Stimulated activated CD8-positive, alpha-beta memory T cell treated with anti-CD3 and anti-CD28 coated beads, Interleukin-12 subunit alpha, Interleukin-12 subunit beta, amount 100 ng/mL, for 1 hour (primary cell): Measurements from ENCODE around the gene AFAP1L1.
A peak's percentile ranks its signal among the peaks of the same experiment; 100 is the strongest.

ENCODE experiments used
- DNase-seq: peaks from one replicate; pipeline ENCODE4 v3.0.0-alpha.2; 2020; ENCODE audit warnings: low read depth

Gene AFAP1L1

DNA sequence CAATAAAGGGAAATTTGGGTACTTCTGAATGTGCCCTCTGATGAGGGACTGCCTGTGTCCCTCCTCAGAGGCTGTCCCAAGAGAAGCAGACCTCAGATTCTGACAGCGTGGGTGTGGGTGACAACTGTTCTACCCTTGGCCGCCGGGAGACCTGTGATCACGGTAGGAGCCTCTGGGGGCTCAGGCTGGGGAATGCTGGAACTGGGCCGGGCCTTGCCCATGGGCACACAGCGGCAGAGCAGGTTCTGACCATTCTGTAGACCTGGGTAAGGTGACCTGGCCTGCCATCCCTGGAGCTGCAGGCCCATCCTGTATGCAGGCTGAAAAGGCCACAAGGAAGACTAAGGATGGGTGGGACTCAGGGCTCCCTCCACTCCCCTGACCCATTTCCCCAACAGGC, 44.1 kb downstream of the AFAP1L1 start:
- no peak for DNase-seq

DNA sequence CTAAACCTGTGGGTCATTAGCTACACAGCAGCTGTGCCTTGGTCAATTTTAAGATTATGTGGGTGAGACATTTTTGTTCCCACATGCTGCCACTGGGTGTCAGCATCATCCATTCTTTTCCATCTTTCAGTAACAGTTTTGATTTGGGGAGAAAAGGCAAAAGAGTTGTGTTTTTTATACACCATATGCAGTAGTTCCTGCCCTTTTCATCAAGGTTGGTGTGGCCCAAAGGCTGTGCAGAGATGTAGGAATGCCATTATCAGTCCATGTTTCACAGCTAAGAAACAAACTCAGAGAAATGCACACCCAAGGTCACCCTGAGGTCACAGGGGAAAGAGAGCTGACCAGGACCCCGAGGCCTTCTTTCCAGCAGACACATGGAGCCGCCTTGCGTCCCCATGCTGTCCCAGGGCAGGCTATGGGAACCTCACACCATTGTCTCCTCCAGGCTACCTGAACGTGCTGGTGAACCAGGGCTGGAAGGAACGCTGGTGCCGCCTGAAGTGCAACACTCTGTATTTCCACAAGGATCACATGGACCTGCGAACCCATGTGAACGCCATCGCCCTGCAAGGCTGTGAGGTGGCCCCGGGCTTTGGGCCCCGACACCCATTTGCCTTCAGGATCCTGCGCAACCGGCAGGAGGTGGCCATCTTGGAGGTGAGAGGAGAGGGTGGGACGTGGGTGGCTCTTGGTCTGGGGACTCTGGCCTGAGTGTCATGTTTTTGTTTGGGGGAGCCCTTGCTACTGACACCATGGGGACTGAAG, 45.8 kb downstream of the AFAP1L1 start:
- DNase-seq = peak; percentile 7

DNA sequence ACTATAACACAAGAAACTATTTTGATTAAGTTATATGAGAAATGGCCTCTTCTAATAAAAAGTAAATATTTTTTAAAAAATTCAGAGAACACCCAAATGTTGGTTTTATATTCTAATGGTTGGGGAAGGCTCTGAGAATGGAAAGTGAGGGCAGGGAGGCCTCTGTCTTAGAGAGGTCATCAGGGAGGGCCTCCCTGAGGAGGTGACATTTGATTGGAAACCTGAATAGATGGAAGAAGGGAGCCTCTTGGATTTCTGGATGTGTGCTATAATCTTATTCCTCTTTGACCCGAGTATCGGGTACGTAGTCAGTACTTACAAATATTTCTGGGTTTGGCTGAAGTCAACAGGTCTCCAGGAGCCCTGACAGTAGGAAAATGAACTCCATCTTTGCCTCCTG, 47.5 kb downstream of the AFAP1L1 start:
- no peak for DNase-seq

DNA sequence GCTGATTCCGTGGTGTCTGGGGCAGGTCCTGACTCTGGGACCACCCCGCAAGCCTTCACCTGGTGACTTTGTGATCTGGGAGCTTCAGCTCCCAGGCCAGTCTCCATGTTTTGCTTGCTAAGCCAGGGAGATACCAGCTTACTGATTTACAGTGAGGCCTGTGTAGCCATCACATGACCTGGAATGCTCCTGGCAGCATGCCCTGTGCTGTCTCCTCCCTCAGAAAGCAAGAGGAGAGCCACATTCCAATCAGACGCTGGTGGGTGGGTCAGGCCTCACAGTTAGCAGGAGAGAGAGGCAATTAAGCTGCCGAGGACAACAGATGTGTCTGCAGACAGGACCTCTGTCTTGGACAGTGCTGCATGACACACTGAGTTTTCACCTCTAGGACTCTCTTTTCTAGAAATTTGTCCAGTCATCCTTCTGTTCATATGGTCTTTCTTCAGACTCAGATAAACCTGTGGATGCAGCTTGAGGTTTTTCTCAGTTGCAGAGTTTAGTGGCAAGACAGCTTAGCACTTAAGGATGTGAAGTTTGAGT, 49.2 kb downstream of the AFAP1L1 start:
- DNase-seq = no peak

DNA sequence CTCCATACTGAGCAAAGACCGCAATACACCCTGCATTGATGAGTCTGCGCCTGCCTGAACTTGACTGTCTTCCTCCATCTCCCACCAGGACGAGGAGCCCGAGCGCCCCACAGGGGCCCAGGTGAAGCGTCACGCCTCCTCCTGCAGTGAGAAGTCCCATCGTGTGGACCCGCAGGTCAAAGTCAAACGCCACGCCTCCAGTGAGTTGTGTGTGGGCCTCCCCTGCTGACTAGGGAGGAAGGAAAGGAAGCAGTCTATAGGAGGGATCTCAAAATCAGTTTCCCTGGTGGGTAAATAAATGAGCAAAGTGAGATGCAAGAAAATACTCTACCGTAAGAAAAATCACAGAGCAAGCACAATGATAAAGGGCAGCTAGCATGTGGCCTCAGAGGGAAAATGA, 50.9 kb downstream of the AFAP1L1 start:
- DNase-seq = no peak

DNA sequence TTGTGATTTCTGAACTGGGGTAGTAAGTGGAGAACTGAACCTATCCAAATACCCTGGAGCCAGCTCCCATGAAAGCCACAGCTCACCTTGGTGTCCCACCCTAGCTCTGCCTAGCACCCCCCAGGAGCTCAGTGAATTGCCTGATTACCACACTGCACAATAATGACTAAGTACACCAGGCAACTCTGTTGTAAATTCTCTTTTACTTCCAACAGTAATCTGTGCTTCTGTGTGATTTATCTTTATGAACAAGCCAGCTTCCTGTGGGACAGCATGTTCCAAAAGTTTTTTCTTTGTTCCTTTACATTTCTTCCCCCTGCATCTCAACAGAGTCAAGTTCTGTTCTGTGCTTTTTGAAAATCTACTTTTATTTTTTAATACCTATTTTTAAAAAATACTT, 51.6 kb downstream of the AFAP1L1 start:
- DNase-seq = no peak

DNA sequence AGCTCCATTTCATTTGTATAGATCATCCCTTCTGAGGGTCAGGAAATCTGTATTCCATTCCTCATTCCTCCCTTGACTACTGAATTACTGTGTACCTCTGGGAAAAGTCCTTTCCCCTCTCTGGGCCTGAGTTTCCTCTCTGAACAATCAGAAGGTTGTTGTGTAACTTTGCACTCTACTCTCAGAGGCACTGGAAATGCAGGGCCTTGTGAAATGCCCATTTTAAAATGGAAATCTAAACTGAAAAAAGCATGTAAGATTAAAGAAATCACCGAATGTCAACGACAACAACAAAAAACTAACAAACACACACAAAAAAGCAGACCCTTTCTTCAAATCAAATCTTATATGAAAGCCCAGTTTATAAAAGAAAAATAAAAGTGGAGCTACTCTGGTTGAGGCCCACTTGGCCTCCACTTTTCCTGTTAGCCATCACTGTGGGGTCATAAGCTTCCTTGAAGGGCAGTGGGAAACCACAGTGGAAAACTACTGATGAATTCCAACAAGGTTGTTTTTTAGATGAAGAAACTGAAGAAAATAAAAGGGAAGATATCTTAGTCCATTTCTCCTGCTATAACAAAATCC, 52.1 kb downstream of the AFAP1L1 start:
- no peak for DNase-seq

DNA sequence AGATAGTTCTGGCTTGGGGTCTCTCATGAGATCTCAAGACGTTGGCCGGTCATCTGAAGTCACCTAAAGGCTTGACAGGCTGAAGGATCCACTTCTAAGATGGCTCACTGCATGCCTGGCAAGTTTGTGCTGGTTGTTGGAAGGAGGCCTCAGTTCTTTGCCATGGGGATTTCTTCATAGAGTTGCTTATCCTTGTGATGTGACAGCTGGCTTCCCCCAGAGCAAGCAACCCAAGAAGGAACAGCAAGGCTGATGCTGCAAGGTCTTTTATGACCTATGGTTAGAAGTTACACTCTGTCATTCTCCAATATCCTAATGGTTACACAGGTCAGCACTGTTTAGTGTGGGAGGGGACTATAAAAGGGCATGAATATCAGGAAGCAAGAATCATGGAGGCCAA, 53.0 kb downstream of the AFAP1L1 start:
- DNase-seq = no peak

DNA sequence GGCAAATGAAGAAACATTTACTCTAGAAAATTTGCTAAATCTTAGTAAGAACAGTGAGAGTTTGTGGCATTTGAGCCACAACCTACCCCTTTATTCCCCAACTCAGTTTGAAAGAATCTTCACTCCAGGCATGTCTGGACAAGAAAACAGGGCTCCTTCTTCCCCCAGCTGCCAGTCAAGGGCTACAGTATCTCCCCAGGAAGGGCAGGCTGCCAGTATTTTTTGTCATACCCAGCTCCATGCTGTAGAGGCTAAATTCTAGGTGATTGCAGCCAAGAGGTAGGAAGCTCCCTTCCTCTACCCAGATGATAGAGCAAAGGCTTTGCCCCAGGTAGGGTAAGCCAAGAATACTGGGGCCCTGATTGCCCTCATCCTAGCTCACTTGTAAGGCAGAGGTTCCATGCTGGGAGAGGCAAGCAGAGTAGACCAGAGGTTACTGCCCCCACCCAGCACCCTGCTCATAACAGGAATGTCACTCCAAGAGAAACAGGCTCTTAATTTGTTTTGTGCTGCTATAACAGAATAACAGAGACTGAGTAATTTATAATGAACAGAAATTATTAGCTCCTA, 53.6 kb downstream of the AFAP1L1 start:
- no peak for DNase-seq

DNA sequence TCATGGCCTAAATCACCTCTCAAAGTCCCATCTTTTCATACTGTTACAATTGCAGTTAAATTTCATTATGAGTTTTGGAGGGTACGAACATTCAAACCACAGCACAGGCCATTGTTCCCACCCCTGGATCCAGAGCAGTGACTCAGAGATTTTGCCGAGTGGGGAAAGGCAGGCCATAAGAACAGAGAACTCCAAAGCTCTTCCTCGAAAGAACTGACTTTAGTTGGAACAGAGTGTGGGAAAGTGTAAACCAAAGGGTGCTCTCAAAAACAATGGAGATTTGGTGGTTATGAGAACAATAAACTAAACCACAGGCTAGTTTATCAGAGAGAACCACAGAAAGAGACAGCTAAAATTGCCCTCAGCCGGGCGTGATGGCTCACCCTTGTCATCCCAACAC, 54.2 kb downstream of the AFAP1L1 start:
- no peak for DNase-seq

DNA sequence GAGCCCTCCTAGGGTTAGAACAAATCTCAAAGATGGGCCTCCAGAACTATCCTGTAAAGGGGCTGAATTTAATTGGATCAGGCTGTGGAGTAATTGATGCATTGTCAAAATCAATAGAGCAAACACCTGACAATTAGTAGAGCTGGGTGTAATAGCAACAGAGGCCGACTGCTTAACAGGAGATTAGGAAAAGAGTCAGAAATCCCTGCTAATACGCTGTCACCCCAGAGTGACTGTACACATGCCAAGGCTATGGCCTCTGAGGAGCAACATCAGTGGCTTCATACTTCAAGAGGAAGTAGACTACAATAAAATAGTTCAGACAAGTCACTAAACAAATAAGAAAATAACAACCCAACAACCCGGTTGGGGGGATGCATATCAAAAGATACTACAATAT, 55.0 kb downstream of the AFAP1L1 start:
- no peak for DNase-seq

DNA sequence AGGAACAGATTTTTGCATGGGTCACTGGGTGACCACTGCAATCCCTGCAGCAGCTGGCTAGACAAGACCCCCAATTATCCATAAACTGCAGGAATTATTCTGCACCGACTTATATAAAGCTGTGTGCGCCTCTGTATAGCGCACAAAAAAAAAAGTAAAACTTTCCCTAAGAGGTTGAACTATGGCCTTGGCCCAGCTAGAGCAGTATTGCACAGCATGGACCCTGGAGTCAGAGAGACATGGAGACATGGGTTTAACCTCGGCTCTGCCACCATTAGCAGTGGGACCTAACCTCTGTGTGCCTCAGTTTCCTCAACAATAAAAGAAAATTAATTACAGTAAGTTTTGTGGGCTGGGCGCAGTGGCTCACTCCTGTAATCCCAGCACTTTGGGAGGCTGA, 56.5 kb downstream of the AFAP1L1 start:
- no peak for DNase-seq

DNA sequence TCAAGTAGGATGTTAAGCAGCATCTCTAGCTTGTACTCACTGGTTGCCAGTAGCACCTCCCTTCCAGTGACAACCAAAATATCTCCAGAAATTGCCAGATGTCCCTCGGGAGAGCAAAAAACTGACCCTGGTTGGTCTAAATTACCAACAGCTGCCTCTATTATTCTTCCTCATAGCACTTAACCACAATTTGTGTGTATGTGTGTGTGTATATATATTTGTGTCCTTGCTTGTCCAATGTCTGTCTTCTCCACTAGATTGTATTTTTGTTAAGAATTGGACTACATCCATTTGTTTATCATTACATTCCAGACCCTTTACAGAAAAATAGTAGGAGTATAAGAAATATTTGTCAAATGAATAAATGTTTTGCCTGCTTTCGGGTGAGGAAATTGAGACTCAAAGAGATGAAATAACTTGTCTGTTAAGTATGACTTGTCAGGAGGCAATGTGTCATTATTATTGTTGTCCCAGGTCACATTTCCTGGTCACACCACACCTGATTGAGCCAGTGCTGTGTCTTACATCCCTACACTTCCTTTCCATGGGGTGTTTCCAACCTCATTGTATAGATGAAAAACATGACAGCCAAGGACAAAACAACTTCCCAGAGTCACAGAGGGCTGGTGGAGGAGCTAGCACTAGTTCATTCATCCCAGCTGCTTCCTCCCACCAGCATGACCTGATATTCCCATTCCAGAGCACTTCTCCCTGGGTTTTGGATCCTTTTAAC, 62.2 kb downstream of the AFAP1L1 start:
- no peak for DNase-seq

DNA sequence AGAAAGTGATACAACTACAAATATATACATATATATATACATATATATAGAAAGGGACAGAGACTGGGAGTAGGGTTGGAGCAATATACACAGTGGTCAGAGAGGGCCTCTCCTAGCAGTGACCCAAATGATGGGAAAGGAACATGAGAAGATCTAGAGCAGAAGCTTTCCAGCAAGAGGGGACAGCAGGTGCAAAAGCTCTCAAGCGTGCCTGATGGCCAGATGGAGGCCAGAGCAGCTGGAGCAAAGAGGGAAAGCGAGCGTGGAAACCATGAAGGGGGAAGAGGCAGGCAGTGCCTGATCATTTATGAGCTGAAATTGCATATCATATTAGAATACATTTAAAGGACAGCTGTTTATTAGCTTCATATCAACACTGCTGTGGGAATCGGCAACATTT, 66.1 kb downstream of the AFAP1L1 start:
- no peak for DNase-seq

DNA sequence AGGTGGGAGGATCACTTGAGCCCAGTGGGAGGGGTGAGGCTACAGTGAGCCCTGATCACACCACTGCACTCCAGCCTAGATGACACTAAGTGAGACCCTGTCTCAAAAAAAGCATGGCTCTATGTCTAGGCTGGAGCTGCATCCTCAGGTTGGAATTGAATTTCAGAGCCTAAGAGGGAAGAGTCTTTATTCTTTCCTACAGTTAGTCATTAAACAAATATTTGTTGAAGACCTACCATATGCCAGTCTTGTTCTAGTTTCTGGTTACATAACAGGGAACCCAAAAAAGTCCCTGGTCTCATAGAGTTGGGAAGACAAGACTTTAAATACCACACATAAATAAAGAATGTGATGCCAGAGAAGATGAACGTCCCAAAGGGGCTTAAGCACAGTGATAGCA, 66.7 kb downstream of the AFAP1L1 start:
- DNase-seq = no peak

DNA sequence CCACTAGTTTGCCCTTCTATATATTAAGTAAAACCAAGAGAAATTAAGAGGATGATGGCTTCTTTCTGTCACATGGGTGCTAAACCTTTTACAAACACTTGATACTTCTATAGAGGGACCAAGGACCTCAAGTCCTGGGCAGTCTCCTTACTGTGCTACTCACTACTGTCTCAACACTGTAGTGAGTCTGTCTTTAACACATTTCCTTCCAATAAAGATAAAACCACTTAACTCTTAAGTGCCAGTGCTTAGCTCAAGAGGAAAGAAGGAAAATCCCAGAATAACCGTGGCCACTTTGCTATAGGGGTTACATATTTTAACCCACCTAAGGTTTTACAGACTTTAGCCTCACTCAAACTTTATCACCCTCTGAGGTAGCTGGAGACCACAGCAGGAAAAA, 69.3 kb downstream of the AFAP1L1 start:
- DNase-seq = no peak

DNA sequence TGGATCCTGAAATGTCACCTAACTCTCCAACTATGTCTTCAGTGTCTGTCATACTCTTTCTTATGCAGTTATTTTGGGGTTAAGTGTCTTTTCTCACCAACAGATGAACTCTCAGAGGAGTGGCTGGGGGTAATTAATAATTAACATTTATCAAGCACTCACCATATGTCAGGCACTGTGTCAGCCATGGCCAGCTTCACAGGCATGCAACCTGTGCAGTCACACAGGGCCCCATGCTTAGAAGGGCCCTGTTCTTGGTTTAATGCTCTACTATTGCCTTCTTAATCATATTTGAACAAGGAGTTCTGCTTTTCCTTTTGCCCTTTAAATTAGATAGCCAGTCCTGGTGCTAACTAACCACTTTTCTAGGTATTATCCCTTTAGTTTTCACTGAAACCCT, 70.2 kb downstream of the AFAP1L1 start:
- no peak for DNase-seq

DNA sequence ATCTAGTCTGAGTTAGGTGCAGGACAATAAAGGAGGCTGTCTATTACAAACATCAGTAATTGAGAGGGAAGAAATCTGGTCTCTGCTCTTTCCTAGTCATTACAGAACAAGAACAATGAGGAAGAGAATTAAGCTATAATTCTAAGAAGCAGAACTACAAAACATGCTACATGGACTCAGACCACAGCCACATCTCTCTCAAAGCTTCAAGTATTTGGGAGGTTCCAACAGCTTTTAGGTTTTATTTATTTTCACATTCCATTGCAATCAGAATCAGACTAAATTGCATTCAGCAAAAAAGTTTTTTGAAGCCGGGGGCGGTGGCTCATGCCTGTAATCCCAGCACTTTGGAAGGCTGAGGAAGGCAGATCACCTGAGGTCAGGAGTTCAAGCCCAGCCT, 72.5 kb downstream of the AFAP1L1 start:
- DNase-seq = no peak

DNA sequence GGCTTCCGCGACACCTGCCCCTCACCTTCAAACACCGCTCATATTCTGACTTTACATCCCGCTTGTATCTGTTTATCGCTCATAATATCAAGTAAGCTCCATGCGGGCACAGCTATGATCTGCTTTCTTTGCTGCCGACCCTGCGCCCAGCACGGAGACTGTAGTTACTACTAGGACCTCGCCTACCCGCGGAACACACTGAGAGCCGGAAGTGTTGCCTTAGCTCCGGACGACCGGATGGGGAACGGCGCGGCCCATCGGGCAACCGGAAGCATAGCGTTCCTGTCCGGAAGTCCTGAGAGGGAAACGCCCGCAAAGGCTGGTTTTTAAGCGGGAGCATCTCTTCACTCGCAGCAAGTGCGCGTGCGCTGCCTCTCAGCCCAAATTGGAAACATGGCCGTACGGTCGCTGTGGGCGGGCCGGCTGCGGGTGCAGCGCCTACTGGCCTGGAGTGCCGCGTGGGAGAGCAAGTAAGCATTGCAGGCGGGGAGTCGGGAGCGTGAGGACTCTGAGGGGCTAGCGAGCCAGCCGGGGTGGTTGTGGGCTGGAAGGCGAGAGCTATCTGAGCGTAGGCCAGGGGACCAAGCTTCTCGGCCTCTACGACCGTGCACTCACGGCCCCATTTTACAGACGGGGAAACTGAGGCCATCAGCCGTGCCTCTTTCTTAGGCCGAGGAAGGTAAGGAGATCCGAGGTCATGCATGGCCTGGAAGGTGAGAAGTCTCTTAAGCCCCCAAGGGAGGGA, 73.7 kb downstream of the AFAP1L1 start, which contains the start of gene GRPEL2:
Gene GRPEL2, plus strand, starts transcription at position 353 of the 745 bp plus-strand sequence. Its CDS starts 41 bp downstream, at position 394.
- peak; percentile 76 for DNase-seq

DNA sequence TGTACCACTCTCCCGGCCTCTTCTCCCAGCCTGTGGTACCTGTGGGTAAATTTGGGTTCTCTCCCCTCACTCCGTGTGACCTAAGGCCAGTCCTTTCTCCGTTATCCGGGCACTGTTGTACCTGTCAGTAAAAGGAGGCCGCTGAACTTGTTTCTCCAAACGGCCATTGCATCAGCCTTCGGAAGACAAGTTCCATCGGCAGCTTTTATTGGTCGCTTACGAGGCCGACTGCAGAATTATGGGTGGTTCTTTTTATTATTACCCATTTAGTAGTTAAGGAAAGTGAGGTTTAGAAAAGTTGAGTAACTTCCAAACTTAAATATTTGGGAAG, 74.2 kb downstream of the AFAP1L1 start:
- DNase-seq = no peak

DNA sequence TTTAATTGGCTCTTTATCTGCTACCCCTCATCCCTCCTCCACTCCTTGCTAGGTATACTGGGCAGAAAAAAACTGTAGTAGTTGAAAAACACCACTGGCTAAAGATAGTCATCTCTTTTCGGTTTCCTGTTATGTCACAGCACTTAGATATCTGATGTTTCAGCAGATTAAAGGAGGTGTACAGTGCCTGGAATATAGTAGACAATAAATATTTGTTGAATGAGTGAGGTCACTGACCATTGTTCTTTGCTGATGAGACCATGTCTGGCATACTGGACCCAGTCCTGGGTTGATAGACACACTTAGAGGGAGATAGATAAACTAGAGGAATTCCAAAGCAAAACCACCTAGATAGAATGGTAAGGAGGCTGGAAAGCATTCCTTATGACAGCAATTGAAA, 76.9 kb downstream of the AFAP1L1 start:
- DNase-seq = no peak

DNA sequence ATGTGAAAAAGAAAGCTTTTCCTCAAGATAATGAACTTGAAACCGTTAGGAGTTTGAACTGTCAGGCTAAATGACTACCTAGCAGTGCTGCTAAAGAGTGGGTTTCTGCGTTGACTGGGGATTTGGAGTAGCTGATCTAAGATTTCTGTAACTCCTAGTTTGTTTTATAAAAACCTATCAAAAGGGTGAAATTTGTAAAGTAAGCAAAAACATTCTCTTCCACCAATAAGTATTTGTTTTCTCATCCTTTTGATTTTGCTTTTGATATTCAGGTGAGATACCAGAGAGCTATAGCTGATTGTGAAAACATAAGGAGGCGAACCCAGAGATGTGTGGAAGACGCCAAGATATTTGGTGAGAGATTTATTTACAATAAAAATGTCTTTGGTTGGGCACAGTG, 77.7 kb downstream of the AFAP1L1 start:
- DNase-seq = no peak
